Chondrocyte (in vitro differentiated cells): ENCODE data around the gene AHR. TPM values are rescaled to one million over a fixed set of nuclear protein-coding genes. Genes with fewer than 3 reads are reported as not detected.
A peak's percentile ranks its signal among the peaks of the same experiment; 100 is the strongest.

Experiments used
- DNase-seq: peaks from one replicate; pipeline ENCODE4 v3.0.0; 2021; ENCODE audit warnings: mixed read lengths, low spot score
- H3K27ac Mint-ChIP-seq: one replicate; pipeline ENCODE4 v1.8.0; 2021; ENCODE audit warnings: mild to moderate bottlenecking, moderate library complexity, mixed read lengths; ENCODE audit not compliant: unreplicated experiment
- H3K27me3 Mint-ChIP-seq: 2 replicates; pipeline ENCODE4 v1.8.0; 2021; ENCODE audit warnings: low read depth, mixed read lengths
- H3K36me3 Mint-ChIP-seq: 2 replicates; pipeline ENCODE4 v1.8.0; 2021; ENCODE audit warnings: low read depth, mixed read lengths
- H3K4me1 Mint-ChIP-seq: 2 replicates; pipeline ENCODE4 v1.8.0; 2021; ENCODE audit warnings: low read depth, mild to moderate bottlenecking, mixed read lengths
- H3K4me3 Mint-ChIP-seq: one replicate; pipeline ENCODE4 v1.8.0; 2021; ENCODE audit warnings: mild to moderate bottlenecking, moderate library complexity, mixed read lengths; ENCODE audit not compliant: unreplicated experiment
- H3K9me3 Mint-ChIP-seq: 2 replicates; pipeline ENCODE4 v1.8.0; 2021; ENCODE audit warnings: low read depth, mixed read lengths
- total RNA-seq: library from RNA; stranded (reverse); gene quantifications from 3 replicates; pipeline ENCODE4 v1.2.1, GENCODE V29; 2021
- TF ChIP-seq, protein P1 (sequence below): fragments of 200-600 bp; sonication (generic); IDR thresholded peaks from 2 replicates; pipeline ENCODE4 v1.5.0; 2021; ENCODE audit warnings: antibody characterized with exemption, mild to moderate bottlenecking, moderate library complexity

The AHR gene
- total RNA-seq, 1 donor from 2014 or later: 143 TPM

DNA sequence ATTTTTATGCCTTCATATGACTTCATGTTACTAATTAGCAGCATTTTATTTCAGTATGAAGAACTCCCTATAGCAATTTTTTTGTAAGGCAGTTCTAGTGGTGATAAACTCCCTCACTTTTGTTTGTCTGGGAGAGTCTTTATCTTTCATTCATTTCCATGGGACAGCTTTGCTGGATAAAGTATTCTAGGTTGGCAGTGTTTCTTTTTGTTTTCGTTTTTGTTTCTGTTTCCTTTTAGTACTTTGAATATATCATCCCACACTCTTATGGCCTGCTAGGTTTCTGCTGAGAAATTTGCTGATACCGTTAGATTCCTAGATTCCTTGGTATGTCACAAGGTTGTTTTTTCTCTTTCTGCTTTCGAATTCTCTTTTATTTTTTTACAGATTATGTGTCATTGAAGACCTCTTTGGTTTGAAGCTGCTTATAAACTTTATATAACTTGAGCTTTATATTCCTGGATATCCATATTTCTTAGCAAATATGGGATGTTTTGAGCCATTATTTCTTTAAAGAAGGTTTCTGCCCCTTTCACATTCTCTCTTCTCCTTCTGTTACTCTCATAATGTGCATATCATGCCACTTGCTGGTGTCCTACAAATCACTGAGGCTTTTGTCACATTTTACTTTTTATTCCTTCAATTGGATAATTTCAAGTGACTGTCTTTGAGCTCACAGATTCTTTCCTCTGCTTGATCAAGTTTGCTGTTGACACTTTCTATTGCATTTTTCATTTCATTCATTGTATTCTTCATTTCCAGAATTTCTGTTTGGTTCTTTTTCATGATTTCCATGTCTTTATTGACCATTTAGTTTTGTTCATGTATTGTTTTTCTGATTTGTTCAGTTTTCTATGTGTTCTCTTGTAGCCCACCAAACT, 28.9 kb upstream of the AHR start:
- no peak overlapping the region for H3K4me3 Mint-ChIP-seq
- no peak for DNase-seq
- peaks cover 64% of the 10 kb centered on the region for H3K9me3 Mint-ChIP-seq
- no peak overlapping the region for H3K27ac Mint-ChIP-seq
- H3K27me3 Mint-ChIP-seq: no peaks in the 10 kb centered on the region
- peaks cover 20% of the 10 kb centered on the region for H3K36me3 Mint-ChIP-seq
- H3K4me1 Mint-ChIP-seq: peaks cover 6% of the 10 kb centered on the region
- TF ChIP-seq, protein P1, sequence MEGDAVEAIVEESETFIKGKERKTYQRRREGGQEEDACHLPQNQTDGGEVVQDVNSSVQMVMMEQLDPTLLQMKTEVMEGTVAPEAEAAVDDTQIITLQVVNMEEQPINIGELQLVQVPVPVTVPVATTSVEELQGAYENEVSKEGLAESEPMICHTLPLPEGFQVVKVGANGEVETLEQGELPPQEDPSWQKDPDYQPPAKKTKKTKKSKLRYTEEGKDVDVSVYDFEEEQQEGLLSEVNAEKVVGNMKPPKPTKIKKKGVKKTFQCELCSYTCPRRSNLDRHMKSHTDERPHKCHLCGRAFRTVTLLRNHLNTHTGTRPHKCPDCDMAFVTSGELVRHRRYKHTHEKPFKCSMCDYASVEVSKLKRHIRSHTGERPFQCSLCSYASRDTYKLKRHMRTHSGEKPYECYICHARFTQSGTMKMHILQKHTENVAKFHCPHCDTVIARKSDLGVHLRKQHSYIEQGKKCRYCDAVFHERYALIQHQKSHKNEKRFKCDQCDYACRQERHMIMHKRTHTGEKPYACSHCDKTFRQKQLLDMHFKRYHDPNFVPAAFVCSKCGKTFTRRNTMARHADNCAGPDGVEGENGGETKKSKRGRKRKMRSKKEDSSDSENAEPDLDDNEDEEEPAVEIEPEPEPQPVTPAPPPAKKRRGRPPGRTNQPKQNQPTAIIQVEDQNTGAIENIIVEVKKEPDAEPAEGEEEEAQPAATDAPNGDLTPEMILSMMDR: no peak

DNA sequence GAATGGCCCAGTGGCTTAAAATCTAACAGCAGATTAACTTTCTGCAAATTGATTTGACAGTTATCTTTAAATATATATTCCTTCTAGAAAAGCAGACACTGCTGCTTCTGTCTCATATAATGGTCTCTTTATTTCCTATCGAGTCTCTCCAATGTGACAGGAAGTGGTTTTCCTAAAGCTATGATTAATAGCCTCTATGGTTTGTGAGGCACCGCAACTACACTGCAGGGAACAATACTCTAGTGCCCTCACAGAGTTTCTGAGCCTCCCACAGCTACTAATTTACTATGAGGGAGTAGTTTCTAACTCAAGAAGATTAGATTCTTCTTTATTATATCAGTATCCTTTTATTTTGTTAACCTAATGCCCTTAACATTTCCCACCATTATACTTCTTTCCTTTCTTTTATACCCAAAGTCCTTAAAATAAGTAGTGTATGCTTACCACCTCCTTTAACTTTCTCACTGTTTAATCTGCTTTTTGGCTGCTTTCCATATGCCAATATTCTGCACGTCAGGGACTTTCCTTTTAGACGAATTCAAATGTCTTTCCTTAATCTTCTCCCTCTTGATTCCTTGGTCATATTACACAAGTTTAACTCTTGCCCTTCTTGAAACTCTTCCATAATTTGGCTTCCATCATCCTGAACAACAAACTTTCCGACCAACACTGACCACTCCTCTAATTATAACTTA, 23.8 kb upstream of the AHR start:
- H3K9me3 Mint-ChIP-seq: peaks cover 24% of the 10 kb centered on the region
- no peak for DNase-seq
- no peak overlapping the region for H3K4me3 Mint-ChIP-seq
- H3K4me1 Mint-ChIP-seq: peaks cover 37% of the 10 kb centered on the region
- H3K36me3 Mint-ChIP-seq: peaks cover 7% of the 10 kb centered on the region
- H3K27me3 Mint-ChIP-seq: no peaks in the 10 kb centered on the region
- peak overlapping the region; percentile 93 for H3K27ac Mint-ChIP-seq
- TF ChIP-seq, protein P1: no peak

DNA sequence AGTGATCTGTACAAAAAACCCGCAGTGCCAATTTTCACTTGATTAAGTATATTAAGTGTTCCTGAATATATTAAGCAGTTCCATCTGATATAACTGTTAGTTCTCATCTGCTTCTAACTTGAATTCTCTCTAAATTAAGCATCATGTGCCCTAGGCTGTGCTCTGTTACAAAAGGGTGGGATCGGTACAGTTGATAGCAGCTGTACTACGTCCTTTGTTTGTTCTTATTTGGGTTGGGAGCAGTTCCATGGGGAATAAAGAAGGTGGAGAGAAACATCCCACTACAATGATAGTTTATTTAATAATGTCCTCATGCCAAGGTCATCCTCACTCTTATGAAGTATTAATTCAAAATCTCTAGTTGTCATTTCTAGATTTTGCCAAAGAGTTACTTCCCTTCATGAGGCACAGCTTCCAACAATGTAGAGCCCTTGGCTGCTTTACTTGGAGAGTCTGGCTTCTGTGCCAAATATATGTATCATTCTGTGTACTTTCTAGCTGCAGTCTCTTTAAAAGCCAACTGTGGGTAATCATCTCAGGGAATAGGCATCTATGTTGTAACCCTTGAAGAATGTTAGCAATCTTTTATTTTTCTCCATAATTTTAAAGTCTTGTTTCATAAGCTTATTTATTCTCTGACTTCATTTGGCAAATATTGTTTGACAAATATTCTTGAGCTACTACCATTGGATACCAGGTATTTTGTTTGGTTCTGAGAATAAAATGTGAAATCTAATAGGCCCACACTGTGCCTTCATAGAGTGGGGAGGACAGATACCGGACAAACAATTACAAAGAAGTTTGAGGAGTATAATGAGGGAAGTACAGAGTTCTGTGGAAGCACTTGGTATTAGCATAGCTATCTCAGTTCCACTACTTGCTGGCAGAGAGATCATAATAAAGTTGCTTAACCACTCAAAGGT, 22.4 kb upstream of the AHR start:
- Mint-ChIP-seq H3K36me3 (peaks cover 2% of the 10 kb centered on the region), H3K27ac (peak overlapping the region; percentile 93), H3K27me3 (no peaks in the 10 kb centered on the region), H3K4me1 (peaks cover 37% of the 10 kb centered on the region), H3K9me3 (peaks cover 15% of the 10 kb centered on the region), H3K4me3 (peak overlapping the region; percentile 5)
- no peak for DNase-seq
- TF ChIP-seq, protein P1: no peak

DNA sequence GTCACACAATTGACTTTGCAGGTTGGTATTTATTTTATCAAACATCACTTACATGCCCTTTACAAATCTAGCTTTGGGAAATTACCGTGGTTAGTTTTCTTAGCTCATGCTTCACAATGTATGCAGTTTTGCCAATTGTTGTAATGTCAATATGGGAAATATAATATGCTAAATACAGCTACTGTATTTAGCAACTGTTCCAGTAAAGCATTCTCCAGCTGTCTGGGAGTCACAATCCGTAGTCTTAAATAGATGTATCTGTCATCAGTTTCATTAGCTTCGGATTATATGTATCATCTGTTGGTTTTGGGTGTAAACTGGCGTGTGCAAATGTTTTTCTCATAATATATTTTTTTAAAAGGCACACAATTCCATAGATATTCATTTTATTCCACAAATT, 19.4 kb upstream of the AHR start:
- peaks cover 5% of the 10 kb centered on the region for H3K9me3 Mint-ChIP-seq
- H3K27me3 Mint-ChIP-seq: no peaks in the 10 kb centered on the region
- no peak overlapping the region for H3K4me3 Mint-ChIP-seq
- H3K4me1 Mint-ChIP-seq: peaks cover 40% of the 10 kb centered on the region
- no peaks in the 10 kb centered on the region for H3K36me3 Mint-ChIP-seq
- H3K27ac Mint-ChIP-seq: no peak overlapping the region
- DNase-seq: no peak
- TF ChIP-seq, protein P1: no peak
